ENCODE data around the gene DYRK1B.

The DYRK1B gene

DNA sequence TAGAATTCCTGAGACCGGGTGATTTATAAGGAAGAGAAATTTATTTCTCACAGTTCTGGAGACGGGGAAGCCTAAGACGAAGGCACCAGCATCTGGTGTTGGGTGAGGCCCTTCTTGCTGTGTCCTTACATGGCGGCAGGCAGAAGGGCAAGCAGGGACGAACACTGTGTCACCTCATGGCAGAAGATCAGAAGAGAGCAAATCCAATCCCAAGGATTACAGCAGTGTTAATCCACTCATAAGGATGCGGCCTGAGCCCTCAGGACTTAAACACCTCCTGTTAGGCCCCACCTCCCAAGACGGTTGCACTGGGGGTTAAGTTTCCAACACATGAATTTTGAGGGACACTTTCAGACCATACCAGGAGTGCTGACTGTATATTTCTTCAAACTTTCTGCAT, 18.9 kb upstream of the DYRK1B start:
- DNase-seq: no peak

DNA sequence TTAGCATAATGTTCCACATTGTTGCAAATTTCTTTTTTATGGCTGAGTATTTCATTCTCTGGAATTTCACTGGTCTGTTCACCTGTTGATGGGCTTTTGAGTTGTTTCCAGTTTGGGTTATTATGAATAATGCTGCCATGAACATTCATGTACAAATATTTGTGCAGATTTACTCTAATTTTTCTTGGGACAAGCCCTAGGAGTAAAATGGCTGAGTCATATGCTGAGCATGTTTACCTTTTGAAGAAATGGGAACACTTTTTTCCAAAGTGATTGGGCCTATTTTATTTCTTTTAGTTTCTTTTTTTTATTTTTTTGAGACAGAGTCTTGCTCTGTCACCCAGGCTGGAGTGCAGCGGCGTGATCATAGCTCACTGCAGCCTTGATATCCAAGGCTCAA, 16.9 kb upstream of the DYRK1B start:
- no peak for DNase-seq

DNA sequence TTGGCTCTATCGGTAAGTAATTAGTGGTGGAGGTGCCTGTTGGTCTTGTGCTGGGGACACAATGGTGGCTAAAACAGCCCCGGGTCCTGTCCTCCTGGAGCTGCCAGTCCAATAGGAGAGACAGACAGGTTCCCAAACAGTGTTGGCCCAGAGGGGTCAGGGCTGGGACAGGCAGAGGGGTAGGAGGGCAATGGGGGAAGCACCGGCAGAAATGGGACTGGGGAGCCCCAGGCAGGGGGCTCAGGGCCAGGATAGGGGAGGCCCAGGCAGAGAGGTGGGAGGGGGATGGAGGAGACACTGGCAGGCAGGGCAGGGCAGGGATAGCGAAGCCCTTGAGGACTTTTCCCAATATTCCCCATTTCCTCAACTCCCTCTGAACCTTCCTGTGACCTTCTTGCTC, 14.4 kb upstream of the DYRK1B start:
- no peak for DNase-seq

DNA sequence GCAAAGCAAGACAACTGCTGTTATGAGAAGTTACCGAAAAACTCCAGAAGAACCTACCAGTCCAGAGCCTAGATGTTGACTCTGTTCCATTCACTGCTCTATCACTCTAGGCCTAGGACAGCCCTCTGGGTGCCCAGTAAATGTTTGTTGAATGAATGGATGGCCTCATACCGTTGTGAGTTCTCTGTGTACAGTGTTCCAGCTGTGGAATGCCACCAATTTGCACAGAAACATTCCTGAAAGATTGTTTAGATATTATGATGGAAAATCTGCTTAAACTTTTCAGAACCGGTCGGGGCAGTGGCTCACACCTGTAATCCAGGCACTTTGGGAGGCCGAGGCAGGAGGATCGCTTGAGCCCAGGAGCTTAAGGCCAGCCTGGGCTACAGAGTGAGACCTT, 13.6 kb upstream of the DYRK1B start:
- DNase-seq: no peak

DNA sequence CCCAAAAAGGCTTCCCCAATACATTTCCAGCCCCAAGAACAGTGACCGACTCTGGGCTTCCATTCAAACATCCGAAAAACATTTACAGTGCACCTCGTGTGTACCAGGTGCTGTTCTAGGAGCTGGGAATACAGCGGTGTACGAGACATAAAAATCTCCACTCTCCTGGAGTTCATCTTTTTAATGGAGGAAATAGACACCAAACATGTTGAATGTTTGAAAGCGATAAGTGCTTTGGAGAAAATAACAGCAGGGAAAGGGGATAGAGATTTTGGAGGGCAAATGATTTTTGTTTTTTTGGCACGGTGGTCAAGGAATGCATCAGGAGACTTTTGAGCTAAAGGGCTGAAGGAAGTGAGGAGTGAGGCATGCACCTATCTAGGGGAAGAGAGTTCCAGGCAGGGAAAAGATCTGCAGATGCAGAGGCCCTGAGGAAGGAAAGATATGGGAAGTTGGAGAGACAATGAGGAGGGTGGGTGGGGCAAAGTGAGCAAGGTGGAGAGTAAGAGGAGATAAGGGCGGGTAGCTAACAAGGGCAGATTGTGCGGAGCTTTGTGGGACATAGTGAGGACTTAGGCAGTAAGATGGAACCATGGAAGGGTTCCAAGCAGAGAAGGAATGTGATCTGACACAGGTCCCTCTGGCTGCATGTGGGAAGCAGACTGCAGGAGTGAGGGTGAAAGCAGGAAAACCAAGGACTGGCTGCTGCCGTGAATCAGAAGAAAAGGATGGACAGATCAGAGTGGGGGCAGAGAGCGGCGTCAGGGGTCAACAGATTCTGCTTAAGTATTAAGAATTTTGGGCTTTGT, 12.9 kb upstream of the DYRK1B start:
- DNase-seq: peak; percentile 66

DNA sequence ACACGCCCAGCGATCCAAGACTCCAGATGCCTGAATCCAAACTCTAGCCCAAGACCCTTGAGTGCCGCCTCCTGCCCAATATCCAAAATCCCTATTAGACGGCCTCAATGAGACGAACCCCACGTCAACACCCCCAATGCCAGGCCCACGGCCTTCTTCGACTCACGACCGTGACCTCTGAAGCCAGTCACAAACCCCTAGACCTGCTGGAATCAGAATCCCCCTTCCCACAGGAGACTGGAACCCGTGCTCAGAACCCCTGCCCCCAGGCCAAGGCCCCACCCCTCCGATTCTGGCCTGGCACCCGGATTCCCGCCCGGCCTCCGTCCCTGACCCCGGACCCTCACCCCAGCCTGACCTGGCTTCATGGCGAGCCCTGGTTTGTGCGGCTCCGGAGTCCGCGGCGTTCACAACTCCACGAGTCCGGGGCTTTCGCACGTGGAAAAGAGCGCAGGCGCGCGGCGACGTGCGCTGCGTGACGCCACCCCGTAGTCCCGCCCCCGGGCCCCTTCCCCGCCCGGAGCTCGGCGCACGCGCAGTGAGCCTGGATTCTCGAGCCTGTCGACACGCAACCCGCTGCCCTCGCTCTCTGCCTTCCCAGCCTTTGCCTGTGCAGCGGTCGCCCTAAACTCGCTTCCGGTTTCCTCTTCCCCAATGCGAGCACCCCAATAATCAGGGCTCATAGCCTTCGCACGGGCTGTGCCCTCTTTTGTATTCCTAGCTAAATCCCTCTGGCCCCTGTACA, 12.1 kb upstream of the DYRK1B start, which contains the start of gene FBL:
TSS of gene FBL (minus strand) at position 447 of the 745 bp plus-strand sequence. CDS start at position 368, 79 bp downstream.
- DNase-seq: peak; percentile 93

DNA sequence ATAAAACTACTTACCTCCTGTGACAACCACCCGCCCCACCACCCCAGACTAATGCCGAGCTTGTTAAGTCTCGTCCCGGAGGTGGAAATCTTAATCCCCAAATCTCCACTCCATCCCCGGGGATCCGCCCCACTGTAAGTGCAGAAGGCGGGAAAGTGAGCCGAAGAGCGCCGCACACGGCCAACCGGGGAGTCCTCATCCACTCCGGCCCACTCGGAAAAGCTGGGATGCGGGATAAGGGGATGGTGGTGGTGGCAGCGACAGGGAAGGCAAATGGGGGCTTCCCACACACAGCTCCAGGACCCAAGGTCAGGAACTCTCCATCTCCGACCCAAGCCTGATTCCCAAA, 11.6 kb upstream of the DYRK1B start:
- DNase-seq: peak; percentile 28

DNA sequence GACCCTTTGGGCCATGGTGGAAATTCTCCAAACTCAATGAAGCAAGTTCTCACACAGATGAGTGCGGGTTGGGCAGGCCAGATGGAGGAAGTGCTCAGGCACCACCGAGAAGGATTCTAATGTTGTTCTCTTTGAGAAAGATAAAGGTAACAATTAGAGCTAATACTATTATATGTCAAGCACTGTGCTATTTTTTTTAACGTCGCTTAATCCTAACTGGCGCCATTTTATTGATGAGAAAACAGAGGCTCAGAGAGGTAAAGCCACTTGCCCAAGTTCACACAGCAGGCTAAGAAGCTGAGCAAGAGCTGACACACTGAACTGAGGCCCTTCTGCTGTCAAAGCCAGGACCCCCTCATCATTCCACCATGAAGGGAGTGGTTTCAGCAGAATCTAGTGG, 11.2 kb upstream of the DYRK1B start:
- peak; percentile 9 for DNase-seq

DNA sequence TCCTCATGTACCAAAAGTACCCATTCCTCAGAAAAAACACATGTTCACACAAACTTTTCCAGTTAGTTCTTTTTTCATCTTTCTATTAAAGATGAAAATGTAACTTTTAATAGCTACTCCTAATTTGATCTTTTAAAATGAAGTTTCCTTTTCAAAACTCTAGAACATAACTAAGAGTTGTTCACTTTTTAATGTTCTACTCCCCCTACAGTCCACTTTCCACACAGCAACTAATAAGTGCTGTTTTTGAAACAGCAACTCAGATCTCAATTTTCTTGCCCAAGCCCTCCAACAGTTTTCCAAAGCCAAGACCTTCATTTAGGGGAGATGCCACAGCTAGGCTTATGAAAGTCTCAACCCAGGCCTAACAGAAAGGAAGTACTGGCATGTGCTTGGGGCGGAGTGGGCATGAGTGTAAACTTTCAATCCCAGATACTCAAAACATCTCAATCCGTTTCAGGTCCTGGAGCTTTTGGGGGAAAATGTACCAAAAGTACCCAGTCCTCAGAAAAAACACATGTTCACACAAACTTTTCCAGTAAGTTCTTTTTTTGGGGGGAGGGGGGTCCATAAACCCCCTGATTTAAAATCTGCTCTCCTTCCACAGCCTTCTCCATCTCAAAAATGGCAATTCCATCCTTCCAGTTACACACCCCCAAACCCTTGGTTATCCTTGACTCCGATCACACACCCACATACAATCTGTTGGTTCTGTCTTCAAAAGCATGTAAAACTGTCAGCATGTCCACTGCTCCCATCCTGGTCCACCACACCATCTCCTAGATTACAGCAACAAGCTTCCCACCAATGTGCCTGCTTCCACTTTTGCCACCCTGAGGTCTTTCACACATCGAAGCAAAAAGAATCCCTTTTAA, 10.2 kb upstream of the DYRK1B start:
- DNase-seq: peak; percentile 72

DNA sequence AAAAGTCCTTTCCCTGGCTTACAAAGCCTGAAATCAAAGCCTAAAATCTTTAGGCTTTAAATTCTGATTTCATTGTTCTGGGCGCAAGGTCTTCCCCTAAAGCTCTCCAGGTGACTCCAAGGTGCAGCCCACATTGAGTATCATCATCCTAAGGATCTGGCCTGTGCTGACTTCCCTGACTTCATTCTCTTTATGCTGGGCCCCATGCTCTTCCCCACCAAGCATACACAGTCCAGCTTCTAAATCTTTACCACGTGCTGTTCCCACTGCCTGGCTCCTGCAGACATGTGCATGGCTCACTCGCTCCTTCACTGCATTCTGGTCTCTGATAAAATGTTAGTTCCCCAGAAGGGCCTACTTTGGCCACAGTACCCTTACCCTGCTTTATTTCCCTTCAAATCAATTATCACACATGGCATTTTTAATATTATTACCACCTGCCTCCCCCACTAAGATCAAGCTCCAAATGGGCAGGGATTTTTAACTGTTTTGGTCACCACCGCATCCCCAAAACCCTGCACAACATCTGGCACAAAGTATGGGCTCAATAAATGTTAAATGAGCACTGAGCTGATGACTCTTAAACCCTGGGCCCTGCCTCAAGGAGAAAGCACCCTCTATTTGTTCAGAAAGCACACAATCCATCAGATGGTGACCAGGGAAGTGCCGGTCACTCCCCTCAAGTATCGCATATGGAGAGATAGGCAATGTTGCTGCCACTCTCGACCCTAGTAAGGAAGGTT, 8.9 kb upstream of the DYRK1B start:
- DNase-seq: no peak

DNA sequence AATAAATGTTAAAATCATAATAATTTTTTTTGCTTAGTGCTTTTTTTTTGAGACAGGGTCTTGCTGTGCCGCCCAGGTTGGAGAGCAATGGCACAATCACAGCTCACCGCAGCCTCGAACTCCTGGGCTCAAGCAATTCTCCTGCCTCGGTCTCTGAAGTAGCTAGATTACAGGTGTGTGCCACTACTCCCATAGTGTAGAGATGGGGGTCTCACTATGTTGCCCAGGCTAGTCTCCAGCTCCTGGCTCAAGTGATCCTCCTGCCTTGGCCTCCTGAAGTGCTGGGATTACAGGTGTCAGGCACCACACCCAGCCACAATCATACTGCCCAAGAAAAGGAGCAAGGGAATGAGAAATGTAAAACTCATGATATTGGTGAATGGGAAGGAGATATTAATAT, 7.1 kb upstream of the DYRK1B start:
- DNase-seq: no peak

DNA sequence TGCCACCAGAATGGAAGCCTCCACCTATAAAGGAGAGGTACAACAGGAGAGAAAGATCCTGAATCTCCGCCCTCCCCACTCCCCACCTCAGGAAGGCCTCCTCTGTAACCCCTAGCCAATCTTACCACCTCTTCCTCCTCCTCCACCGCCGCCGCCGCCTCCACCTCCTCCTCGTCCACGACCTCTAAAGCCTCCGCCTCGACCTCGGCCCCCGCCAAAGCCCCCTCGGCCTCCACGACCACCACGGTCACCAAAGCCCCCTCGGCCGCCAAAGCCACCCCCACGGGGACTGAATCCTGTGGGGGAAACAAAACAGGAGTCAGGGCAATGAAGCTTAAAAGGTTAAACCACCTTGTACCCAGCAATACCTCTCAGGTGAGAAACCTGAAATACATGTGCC, 6.5 kb upstream of the DYRK1B start:
- DNase-seq: no peak

DNA sequence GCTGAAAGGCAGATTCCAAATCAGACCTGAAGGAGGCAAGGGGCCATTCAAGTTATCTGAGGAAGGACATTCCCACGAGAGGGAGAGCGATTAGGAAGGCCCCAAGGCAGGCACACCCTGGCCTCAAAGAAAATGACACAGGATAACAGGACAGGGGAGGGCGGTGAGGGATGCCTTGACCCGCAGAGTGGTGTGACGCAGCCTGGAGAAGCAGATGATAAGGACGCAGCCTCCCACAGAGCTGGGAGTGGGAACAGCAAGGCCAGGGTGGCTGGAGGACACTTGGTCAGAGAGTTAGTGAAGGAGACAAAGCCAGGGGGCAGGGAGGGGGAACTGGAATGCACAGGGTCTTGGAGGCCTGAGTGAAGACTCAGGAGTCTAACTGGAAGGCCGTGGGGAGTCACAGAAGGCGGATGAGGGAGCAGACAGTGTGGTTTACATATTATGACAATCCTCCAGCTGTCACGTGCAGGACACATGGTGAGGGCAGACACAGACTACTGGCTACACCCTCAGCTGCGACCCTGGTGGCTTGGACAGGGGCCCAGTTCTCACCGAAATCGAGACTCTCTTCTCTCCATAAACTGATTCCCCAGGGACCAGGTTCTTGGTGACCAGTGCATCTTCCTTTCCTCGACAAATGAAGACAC, 5.8 kb upstream of the DYRK1B start:
- no peak for DNase-seq

DNA sequence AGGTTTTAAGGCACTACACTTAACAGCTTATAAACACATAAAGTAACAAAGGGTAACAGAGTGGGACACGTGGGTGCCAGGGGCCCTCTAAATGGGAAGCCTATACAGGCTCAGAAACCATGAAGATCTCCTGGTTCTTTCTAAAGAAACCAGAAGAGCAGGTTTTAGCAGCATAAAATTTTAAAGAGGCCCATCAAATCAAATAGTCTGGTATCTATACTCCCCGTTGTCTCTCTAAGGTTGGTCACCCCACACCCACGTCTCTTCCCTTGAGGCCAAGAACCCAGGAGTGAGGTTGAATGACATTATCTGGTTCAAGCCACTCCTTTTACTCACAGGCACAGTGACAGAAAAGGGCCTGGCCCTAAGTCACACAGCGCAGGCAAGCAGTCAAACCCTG, 4.6 kb upstream of the DYRK1B start:
- DNase-seq: no peak

DNA sequence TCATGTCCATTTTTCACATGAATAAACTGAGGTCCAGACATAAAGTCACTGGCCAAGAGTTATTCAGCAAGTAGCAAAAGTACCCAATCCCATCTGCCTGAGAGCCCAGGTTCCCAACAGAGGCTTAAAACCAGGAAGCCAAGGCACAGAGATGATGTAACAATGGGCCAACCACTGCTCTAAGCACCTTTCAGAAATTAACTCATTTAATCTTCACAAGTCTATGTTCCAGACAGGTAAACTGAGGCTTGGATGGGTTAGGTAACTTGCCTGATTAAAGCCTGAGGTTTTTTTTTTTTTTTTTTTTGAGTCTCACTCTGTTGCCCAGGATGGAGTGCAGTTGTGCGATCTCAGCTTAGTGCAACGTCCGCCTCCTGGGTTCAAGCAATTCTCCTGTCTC, 4.0 kb upstream of the DYRK1B start:
- DNase-seq: no peak

DNA sequence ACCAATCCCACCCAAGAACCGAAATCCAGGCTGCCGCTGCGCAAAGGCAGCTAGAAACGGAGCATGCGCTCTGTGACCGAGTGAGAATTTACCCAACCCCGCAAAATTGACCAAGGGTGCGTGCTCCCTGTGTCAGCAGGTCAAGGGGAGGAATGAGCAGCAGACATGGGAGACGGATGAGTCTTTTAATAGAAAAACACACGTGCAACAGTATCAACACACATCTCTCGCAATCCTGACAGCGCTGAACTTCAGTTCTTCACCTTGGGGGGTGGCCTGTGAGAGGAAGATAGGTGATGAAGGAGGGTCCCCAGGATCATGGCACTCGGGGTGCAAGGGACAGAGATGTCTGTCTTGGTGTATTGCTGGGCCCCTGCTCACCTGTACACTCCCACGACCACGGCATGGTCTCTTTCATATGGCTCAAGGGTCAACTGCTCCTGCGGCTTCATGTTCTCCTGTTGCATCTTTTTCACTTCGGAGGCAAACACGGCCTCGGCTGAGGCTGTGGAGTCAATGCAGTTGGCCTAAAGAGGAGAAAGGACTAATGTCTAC, 402 bp upstream of the DYRK1B start:
- no peak for DNase-seq

DNA sequence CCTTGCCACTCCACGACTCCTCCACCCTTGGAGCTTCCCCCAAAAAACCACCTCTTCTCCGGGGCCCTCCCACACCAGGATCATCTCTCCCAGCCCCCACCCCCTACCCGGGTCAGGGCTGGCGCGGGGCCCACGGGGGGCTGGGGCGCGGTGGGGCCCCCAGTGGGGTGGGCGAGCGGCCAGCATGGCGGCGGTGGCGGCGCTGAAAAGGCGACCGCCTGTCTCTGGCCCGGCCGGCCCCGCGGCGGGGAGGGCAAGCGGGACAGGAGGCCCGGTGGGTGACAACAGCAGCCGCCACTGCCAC, 850 bp downstream of the DYRK1B start:
- DNase-seq: no peak

DNA sequence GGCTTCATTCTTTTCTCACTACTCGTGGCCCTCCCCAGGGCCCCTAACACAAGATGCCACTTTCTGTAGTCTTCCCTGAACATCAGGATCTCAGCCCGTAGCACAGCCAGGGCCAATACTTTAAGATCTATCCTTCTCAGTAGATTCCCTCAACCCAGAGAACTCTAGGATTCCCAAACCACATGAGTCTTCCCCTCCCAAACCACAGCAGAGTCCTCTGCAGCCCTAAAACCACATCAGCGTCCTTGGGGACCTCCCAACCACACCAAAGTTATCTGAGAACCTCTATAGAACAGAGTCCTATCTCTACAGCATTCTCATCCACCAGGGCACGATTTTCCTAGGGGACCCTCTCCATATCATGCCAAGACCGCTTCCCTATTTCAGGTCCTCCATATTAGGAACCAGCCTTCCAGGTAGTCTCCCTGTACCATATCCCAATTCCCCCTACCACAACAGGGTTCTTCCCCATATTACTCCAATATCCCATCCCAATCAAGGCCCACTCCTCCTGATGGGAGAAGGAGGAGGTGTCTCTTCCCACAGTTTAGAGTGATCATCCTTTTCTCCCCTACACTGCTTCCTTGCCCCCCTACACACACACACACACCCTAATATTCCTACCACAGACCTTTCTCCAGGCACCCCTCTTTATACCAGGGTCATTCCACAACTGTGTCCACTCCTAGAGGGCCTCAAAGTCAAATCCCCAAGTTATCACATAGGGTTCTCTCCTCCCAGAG, 1.4 kb downstream of the DYRK1B start:
- DNase-seq: peak; percentile 8

DNA sequence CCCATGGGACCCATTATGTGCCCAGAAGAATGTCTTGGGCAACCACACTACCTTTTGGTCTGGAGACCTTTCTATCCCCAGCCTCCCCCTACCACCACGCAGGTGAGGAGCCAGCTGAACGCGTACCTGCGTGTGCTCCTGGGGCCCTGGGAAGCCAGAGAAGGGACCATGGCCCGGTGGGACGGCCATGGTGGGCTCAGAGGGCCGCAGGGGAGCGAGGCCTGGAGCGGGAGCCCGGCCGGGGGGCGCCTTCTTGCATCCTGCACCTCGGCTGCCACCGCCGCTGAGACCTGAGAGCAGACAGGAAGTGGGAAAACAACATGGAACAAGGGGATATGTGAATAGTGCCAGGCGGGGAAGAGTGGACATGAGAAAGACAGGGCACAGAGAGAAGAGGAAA, 2.3 kb downstream of the DYRK1B start:
- no peak for DNase-seq

DNA sequence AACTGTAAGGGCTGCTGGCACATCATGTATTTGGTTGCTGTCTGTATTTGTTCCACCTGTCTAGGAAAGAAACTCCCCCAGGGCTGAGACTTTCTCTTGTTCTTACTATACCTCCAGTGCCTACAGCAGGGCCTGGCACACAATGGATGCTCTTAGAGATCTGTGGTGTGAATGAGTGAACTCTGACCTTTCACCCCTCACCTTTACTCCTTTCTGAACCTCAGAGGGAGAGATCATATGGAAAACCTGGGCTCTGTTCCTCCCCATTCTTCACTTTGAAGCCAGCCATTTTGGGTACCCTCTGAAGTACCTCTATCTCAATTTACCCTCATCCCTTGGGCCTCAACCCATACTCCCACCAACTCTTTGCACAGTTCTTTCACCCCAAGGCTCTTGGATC, 3.1 kb downstream of the DYRK1B start:
- no peak for DNase-seq

DNA sequence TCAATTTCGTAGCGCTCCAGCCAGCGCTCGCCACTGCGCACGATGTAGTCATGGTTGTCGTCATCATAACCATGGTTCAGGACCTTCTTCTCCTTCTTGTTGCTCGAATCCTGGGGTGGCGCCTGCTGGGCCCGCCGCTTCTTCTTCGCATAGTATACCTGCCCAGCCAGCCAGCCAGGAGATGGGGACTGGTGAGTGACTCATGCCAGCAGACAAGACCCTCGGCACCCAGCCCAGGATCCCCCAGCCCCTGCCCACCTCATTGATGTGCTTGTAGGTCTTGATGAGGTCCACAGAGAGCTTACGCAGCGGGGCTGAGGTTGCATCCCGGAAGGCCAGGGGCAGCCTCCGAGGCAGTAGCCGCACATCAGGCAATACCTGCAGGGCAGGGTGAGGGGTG, 3.6 kb downstream of the DYRK1B start:
- no peak for DNase-seq

Data from hematopoietic multipotent progenitor cell treated with erythropoietin and hydrocortisone succinate and interleukin-3 and kit ligand, for 8 days (in vitro differentiated cells).